OCI-LY3 (cell line): ENCODE results near the gene ARID1B.

Source experiments
- H2AFZ ChIP-seq: fragments of 200-600, 300-600 bp; shearing (Covaris generic); 2 replicates; pipeline ENCODE4 v1.6.0; 2014; ENCODE audit warnings: antibody characterized with exemption, low read depth, low read length
- H3K27ac ChIP-seq: fragments of 200-600, 300-600 bp; sonication (generic); 2 replicates; pipeline ENCODE4 v1.5.1; 2014; ENCODE audit warnings: mild to moderate bottlenecking, low read length, moderate library complexity, mixed read lengths
- H3K27me3 ChIP-seq: fragments of 200-600, 300-600 bp; sonication (generic); 2 replicates; pipeline ENCODE4 v1.6.1; 2014; ENCODE audit warnings: low read depth, low read length, mixed read lengths
- H3K36me3 ChIP-seq: fragments of 200-600, 300-600 bp; sonication (generic); replicated peaks from 2 replicates; pipeline ENCODE3; 2014; ENCODE audit warnings: low read depth, low read length, mixed read lengths
- H3K4me1 ChIP-seq: fragments of 300-600, 200-600 bp; sonication (generic); 2 replicates; pipeline ENCODE4 v1.6.1; 2014; ENCODE audit warnings: low read length, mixed read lengths
- H3K4me2 ChIP-seq: fragments of 200-600, 300-600 bp; sonication (generic); 2 replicates; pipeline ENCODE4 v1.6.1; 2014; ENCODE audit warnings: low read length, mixed read lengths
- H3K4me3 ChIP-seq: fragments of 300-600, 200-600 bp; sonication (generic); 2 replicates; pipeline ENCODE4 v1.5.1; 2014; ENCODE audit warnings: antibody characterized with exemption, mild to moderate bottlenecking, low read length, moderate library complexity
- H3K79me2 ChIP-seq: fragments of 300-600, 200-600 bp; shearing (Covaris generic); 2 replicates; pipeline ENCODE4 v1.6.1; 2014; ENCODE audit warnings: mild to moderate bottlenecking, low read length, mixed read lengths
- H3K9ac ChIP-seq: fragments of 300-600, 200-600 bp; shearing (Covaris generic); 2 replicates; pipeline ENCODE4 v1.6.0; 2014; ENCODE audit warnings: mild to moderate bottlenecking, low read length, moderate library complexity
- H3K9me3 ChIP-seq: fragments of 200-600, 300-600 bp; shearing (Covaris generic); 2 replicates; pipeline ENCODE4 v1.6.1; 2014; ENCODE audit warnings: low read length, mixed read lengths; ENCODE audit not compliant: insufficient read depth
- H4K20me1 ChIP-seq: fragments of 200-600, 300-600 bp; sonication (generic); 2 replicates; pipeline ENCODE4 v1.6.1; 2016; ENCODE audit warnings: low read length, mixed read lengths; ENCODE audit not compliant: insufficient read depth
- EZH2phosphoT487 ChIP-seq: fragments of 200-600 bp; shearing (Covaris generic); IDR thresholded peaks from 2 replicates; pipeline ENCODE4 v1.6.1; 2018; ENCODE audit warnings: antibody characterized with exemption, mixed run types, low read depth
- TF ChIP-seq, protein P1 (sequence below): fragments of 200-600, 300-600 bp; sonication (generic); IDR thresholded peaks from 2 replicates; pipeline ENCODE4 v1.5.1; 2014; ENCODE audit warnings: antibody characterized with exemption, low read length, low read depth

ARID1B gene

DNA sequence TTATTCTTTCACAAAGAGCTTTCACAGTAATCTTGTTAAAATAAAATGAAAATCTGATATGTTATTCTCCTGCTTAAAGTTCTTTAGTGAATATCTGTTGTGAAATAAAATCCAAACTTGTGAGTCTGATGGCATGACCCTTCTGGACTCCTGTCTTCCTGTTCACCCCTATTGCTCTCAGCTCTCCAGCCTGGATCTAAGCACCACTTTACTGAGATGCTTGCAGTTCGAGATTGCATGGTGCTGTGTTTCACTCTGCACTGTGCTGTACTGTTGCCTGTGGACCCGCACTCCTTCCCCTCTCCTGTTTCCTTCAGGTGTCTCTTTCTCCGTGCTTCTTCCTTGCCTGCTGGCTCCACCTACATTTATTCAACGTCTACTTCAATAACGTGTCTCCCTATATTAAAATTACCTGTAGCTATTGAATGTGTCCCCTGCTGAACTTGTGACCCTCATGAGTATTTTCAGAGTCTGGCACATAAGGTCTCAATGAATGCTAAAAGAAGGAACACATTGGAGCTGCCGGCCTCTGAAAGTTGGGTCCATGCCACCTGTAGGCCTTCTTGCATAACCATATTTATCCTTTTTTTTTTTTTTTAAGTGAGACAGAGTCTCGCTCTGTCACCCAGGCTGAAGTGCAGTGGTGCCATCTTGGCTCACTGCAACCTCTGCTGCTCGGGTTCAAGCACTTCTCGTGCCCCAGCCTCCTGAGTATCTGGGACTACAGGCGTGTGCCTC, 100.1 kb downstream of the ARID1B start:
- no peak for TF ChIP-seq EZH2phosphoT487
- TF ChIP-seq, protein P1, sequence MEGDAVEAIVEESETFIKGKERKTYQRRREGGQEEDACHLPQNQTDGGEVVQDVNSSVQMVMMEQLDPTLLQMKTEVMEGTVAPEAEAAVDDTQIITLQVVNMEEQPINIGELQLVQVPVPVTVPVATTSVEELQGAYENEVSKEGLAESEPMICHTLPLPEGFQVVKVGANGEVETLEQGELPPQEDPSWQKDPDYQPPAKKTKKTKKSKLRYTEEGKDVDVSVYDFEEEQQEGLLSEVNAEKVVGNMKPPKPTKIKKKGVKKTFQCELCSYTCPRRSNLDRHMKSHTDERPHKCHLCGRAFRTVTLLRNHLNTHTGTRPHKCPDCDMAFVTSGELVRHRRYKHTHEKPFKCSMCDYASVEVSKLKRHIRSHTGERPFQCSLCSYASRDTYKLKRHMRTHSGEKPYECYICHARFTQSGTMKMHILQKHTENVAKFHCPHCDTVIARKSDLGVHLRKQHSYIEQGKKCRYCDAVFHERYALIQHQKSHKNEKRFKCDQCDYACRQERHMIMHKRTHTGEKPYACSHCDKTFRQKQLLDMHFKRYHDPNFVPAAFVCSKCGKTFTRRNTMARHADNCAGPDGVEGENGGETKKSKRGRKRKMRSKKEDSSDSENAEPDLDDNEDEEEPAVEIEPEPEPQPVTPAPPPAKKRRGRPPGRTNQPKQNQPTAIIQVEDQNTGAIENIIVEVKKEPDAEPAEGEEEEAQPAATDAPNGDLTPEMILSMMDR, result no peak
- Histone ChIP-seq H3K9ac (no peak overlapping the region), H3K4me1 (peaks cover 13% of the 10 kb centered on the region), H3K36me3 (no peaks in the 10 kb centered on the region), H3K9me3 (no peaks in the 10 kb centered on the region), H3K4me3 (no peak overlapping the region), H2AFZ (no peak overlapping the region), H3K27ac (no peak overlapping the region), H3K79me2 (peaks cover 76% of the 10 kb centered on the region), H3K4me2 (no peak overlapping the region), H4K20me1 (peaks cover 61% of the 10 kb centered on the region), H3K27me3 (no peaks in the 10 kb centered on the region)

DNA sequence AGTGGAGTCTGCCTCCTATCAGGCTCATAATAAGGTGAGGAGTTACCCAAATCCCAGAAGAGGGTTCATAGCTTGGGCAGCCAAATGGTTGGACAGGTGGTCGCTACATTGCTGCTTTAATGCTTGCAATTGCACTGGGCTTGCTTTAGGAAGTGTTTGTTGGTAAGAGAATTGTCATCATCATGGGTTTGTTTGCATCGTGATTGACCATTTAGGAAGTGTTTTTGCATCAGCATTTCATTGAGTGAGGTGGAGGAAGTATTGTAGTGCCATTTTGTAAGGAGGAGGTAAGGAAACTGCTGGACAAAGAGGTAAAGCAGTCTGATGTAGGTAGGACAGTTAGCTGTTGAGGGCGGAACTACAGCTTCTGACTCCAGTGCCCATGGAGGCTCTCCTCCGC, 101.5 kb downstream of the ARID1B start:
- no peak overlapping the region for H3K27ac ChIP-seq
- no peak overlapping the region for H2AFZ ChIP-seq
- no peaks in the 10 kb centered on the region for H3K9me3 ChIP-seq
- no peak overlapping the region for H3K4me3 ChIP-seq
- peaks cover 14% of the 10 kb centered on the region for H3K4me1 ChIP-seq
- H3K79me2 ChIP-seq, result peaks cover 83% of the 10 kb centered on the region
- no peak overlapping the region for H3K4me2 ChIP-seq
- no peaks in the 10 kb centered on the region for H3K36me3 ChIP-seq
- H4K20me1 ChIP-seq, result peaks cover 73% of the 10 kb centered on the region
- no peak for TF ChIP-seq EZH2phosphoT487
- TF ChIP-seq, protein P1, result no peak
- no peak overlapping the region for H3K9ac ChIP-seq
- H3K27me3 ChIP-seq, result no peaks in the 10 kb centered on the region

DNA sequence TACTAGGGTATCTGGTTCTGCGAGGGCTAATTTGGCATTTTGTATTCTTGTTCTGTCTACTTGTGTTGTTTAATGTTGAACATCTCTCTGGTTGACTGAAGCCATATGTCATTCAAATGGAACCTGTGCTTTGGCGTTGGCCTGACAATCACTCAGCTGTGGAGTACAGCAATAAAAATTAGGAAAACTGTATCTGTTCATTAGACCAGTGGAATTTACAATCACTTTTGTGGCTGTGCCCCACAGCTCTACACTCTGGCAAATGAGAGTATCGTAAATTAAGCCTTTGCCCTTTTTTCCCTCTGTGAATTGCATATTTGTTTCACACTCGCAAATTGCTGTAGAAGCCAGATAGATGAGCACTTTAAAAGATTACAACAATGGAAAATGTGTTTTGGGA, 102.0 kb downstream of the ARID1B start:
- no peaks in the 10 kb centered on the region for H3K27me3 ChIP-seq

DNA sequence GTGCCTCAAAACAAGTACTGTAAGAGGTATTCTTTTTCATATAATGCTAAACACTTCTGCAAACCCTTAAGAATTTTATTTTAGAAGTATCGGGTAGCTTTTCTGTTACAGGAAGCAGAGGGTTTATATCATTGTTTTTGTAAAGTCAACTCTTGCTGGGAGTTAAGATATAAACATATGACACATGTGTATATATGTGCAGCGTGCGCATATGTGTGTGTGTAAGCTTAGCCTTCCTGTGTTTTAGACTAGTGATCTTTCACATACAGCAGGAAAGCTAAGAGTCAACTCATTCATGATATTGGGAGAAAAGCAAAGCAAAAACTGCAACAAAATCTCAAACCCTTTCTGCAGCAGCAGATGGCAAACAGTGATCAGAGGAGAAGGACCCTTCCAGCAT, 102.4 kb downstream of the ARID1B start:
- peaks cover 80% of the 10 kb centered on the region for H4K20me1 ChIP-seq
- H3K27me3 ChIP-seq, result no peaks in the 10 kb centered on the region
- no peak overlapping the region for H2AFZ ChIP-seq
- H3K9me3 ChIP-seq, result no peaks in the 10 kb centered on the region
- H3K79me2 ChIP-seq, result peaks cover 84% of the 10 kb centered on the region
- H3K9ac ChIP-seq, result no peak overlapping the region
- no peak for TF ChIP-seq EZH2phosphoT487
- TF ChIP-seq, protein P1, result no peak
- H3K36me3 ChIP-seq, result no peaks in the 10 kb centered on the region
- no peak overlapping the region for H3K4me2 ChIP-seq
- peaks cover 14% of the 10 kb centered on the region for H3K4me1 ChIP-seq
- no peak overlapping the region for H3K27ac ChIP-seq
- no peak overlapping the region for H3K4me3 ChIP-seq

More for the DNA sequence above, 102.0 kb downstream of the ARID1B start:
- Histone ChIP-seq H3K79me2 (peaks cover 84% of the 10 kb centered on the region), H2AFZ (no peak overlapping the region), H3K36me3 (no peaks in the 10 kb centered on the region), H3K27ac (no peak overlapping the region), H3K4me3 (no peak overlapping the region), H3K9me3 (no peaks in the 10 kb centered on the region), H3K4me1 (peaks cover 14% of the 10 kb centered on the region), H3K9ac (no peak overlapping the region), H4K20me1 (peaks cover 78% of the 10 kb centered on the region), H3K4me2 (no peak overlapping the region)
- TF ChIP-seq EZH2phosphoT487, result no peak
- TF ChIP-seq, protein P1, result no peak
